Left renal cortex interstitium (tissue), 4 donors: ENCODE measurements around the gene SELENOV. TPM values are rescaled to one million over a fixed set of nuclear protein-coding genes. Genes with fewer than 3 reads are reported as not detected.

Experiments used
- DNase-seq, 4 donors: peaks; one replicate each; pipeline ENCODE4 v3.0.0-alpha.2; 2013; ENCODE audit warnings: low read depth in 4 of 4, low spot score in 2 of 4, missing footprints in 1 of 4
- polyA plus RNA-seq, 4 donors: library from polyadenylated mRNA; unstranded; fragments of 120-200 nt; gene quantifications; one replicate each; pipeline ENCODE4 v1.2.1, GENCODE V29; 2013; ENCODE audit not compliant: insufficient read length in 4 of 4

Gene SELENOV
- polyA plus RNA-seq, 4 donors: 5.0 to 10.1 (median 7.4) TPM

- DNase-seq: no peak
Observed at GRCh38 chr19:39492225-39492624, 22.7 kb upstream of the SELENOV start.

- DNase-seq: no peak
Observed at GRCh38 chr19:39492788-39493187, 22.2 kb upstream of the SELENOV start.

GRCh38 chr19:39494661-39495060 is 20.3 kb upstream of the SELENOV start:
- no peak for DNase-seq

- DNase-seq: no peak
Observed at GRCh38 chr19:39496063-39496462, 18.9 kb upstream of the SELENOV start.

GRCh38 chr19:39497701-39497995 is 17.3 kb upstream of the SELENOV start:
- no peak for DNase-seq

GRCh38 chr19:39497996-39498797 is 16.7 kb upstream of the SELENOV start:
- no peak for DNase-seq

GRCh38 chr19:39498798-39499642 is 15.9 kb upstream of the SELENOV start, which contains the start of gene DLL3:
TSS of gene DLL3 (plus strand) at chr19:39498947. CDS start at chr19:39498975, 28 bp downstream.
- no peak for DNase-seq

GRCh38 chr19:39499932-39500331 is 15.0 kb upstream of the SELENOV start:
- DNase-seq: no peak

GRCh38 chr19:39500543-39500942 is 14.4 kb upstream of the SELENOV start:
- no peak for DNase-seq

- no peak for DNase-seq
Observed at GRCh38 chr19:39501340-39501739, 13.6 kb upstream of the SELENOV start.

GRCh38 chr19:39502640-39503417 is 12.1 kb upstream of the SELENOV start:
- DNase-seq: no peak

GRCh38 chr19:39506598-39506943 is 8.4 kb upstream of the SELENOV start:
- DNase-seq: no peak

- DNase-seq: no peak
Observed at GRCh38 chr19:39506944-39507714, 7.8 kb upstream of the SELENOV start.

GRCh38 chr19:39507715-39508364 is 7.1 kb upstream of the SELENOV start:
- DNase-seq: no peak

GRCh38 chr19:39508629-39509028 is 6.3 kb upstream of the SELENOV start:
- DNase-seq: no peak

- DNase-seq: no peak
Observed at GRCh38 chr19:39509233-39509632, 5.7 kb upstream of the SELENOV start.

- no peak for DNase-seq
Observed at GRCh38 chr19:39512988-39513387, 2.0 kb upstream of the SELENOV start.

- no peak for DNase-seq
Observed at GRCh38 chr19:39515551-39516191, 732 bp downstream of the SELENOV start.

- DNase-seq: no peak
Observed at GRCh38 chr19:39516270-39516669, 1.3 kb downstream of the SELENOV start.
